ENCODE results near the gene CNTROB. TPM values are rescaled to one million over a fixed set of nuclear protein-coding genes. Genes with fewer than 3 reads are reported as not detected.

CNTROB gene
- total RNA-seq, 6 experiments from 2014 or later: 20.8 to 32.2 (median 28.5) TPM

GRCh38 chr17:7971651-7972050 lies 39.6 kb downstream of the CNTROB start:
- H3K27ac Mint-ChIP-seq: no peak overlapping the region
- peaks cover 17% of the 10 kb centered on the region for H3K9me3 Mint-ChIP-seq
- peaks cover 12% of the 10 kb centered on the region for H3K36me3 Mint-ChIP-seq (ENCODE audit: low read depth)
- no peak overlapping the region for H3K4me3 Mint-ChIP-seq
- H3K4me1 Mint-ChIP-seq (ENCODE audit: low read depth): no peaks in the 10 kb centered on the region
- TF ChIP-seq CTCF (IDR thresholded peaks at IDR 0.05): no peak
- no peak for DNase-seq
- H3K27me3 Mint-ChIP-seq (ENCODE audit: insufficient read depth): peaks cover 15% of the 10 kb centered on the region

GRCh38 chr17:7972131-7972785 lies 40.3 kb downstream of the CNTROB start:
- Mint-ChIP-seq H3K9me3 (peaks cover 17% of the 10 kb centered on the region), H3K4me3 (no peak overlapping the region), H3K36me3 (ENCODE audit: low read depth) (peaks cover 12% of the 10 kb centered on the region), H3K27ac (no peak overlapping the region), H3K4me1 (ENCODE audit: low read depth) (no peaks in the 10 kb centered on the region), H3K27me3 (ENCODE audit: insufficient read depth) (peaks cover 11% of the 10 kb centered on the region)
- TF ChIP-seq CTCF (IDR thresholded peaks at IDR 0.05): peak; percentile 73
- peak; percentile 22 for DNase-seq

GRCh38 chr17:7974638-7975131 lies 42.7 kb downstream of the CNTROB start:
- DNase-seq: no peak
- peaks cover 6% of the 10 kb centered on the region for H3K27me3 Mint-ChIP-seq (ENCODE audit: insufficient read depth)
- no peak overlapping the region for H3K4me3 Mint-ChIP-seq

GRCh38 chr17:7977039-7977438 lies 45.0 kb downstream of the CNTROB start:
- H3K27ac Mint-ChIP-seq: no peak overlapping the region
- no peak for TF ChIP-seq CTCF (IDR thresholded peaks at IDR 0.05)
- DNase-seq: no peak
- H3K4me1 Mint-ChIP-seq (ENCODE audit: low read depth): peaks cover 21% of the 10 kb centered on the region
- no peak overlapping the region for H3K4me3 Mint-ChIP-seq
- peaks cover 6% of the 10 kb centered on the region for H3K27me3 Mint-ChIP-seq (ENCODE audit: insufficient read depth)
- H3K9me3 Mint-ChIP-seq: peaks cover 17% of the 10 kb centered on the region
- peaks cover 12% of the 10 kb centered on the region for H3K36me3 Mint-ChIP-seq (ENCODE audit: low read depth)

More at GRCh38 chr17:7974638-7975131, 42.7 kb downstream of the CNTROB start:
- peaks cover 17% of the 10 kb centered on the region for H3K9me3 Mint-ChIP-seq
- H3K36me3 Mint-ChIP-seq (ENCODE audit: low read depth): peaks cover 12% of the 10 kb centered on the region
- no peak overlapping the region for H3K27ac Mint-ChIP-seq
- peaks cover 7% of the 10 kb centered on the region; the same call in 1 of the 2 replicates for H3K4me1 Mint-ChIP-seq (ENCODE audit: low read depth)
- TF ChIP-seq CTCF (IDR thresholded peaks at IDR 0.05): no peak

GRCh38 chr17:7977805-7978204 lies 45.8 kb downstream of the CNTROB start:
- Mint-ChIP-seq H3K27ac (no peak overlapping the region), H3K4me1 (ENCODE audit: low read depth) (peaks cover 28% of the 10 kb centered on the region), H3K36me3 (ENCODE audit: low read depth) (peaks cover 12% of the 10 kb centered on the region), H3K27me3 (ENCODE audit: insufficient read depth) (peaks cover 6% of the 10 kb centered on the region), H3K4me3 (no peak overlapping the region), H3K9me3 (peaks cover 17% of the 10 kb centered on the region)
- TF ChIP-seq CTCF (IDR thresholded peaks at IDR 0.05): no peak
- DNase-seq: no peak
